Neural progenitor cell (in vitro differentiated cells): ENCODE results near the gene CIITA. TPM values are rescaled to one million over a fixed set of nuclear protein-coding genes. Genes with fewer than 3 reads are reported as not detected.

Source experiments
- DNase-seq: peaks from one replicate; pipeline ENCODE4 v3.0.0-alpha.2; 2016; ENCODE audit warnings: low spot score
- H2AFZ ChIP-seq: fragments of 200-600 bp; sonication (generic); replicated peaks from 2 replicates; pipeline ENCODE4 v1.6.1; 2016; ENCODE audit warnings: antibody characterized with exemption
- H3F3A ChIP-seq: fragments of 200-600 bp; sonication (generic); 2 replicates; pipeline ENCODE4 v1.6.1; 2016; ENCODE audit warnings: antibody characterized with exemption, low read depth
- H3K27ac ChIP-seq: fragments of 200-600 bp; sonication (generic); 2 replicates; pipeline ENCODE4 v1.5.1; 2016; ENCODE audit warnings: mild to moderate bottlenecking
- H3K27me3 ChIP-seq: fragments of 200-600 bp; sonication (generic); 2 replicates; pipeline ENCODE4 v1.6.1; 2016; ENCODE audit warnings: mild to moderate bottlenecking, moderate library complexity
- H3K36me3 ChIP-seq: fragments of 200-600 bp; sonication (generic); 2 replicates; pipeline ENCODE4 v1.5.1; 2016
- H3K4me1 ChIP-seq: fragments of 200-600 bp; sonication (generic); 2 replicates; pipeline ENCODE4 v1.6.1; 2016; ENCODE audit warnings: mixed run types
- H3K4me2 ChIP-seq: fragments of 200-600 bp; sonication (generic); 2 replicates; pipeline ENCODE4 v1.6.1; 2016
- H3K4me3 ChIP-seq: fragments of 200-600 bp; sonication (generic); 2 replicates; pipeline ENCODE4 v1.5.1; 2016
- H3K79me2 ChIP-seq: fragments of 200-600 bp; sonication (generic); 2 replicates; pipeline ENCODE4 v1.6.1; 2016; ENCODE audit warnings: low read depth
- H3K9ac ChIP-seq: fragments of 200-600 bp; sonication (generic); 2 replicates; pipeline ENCODE4 v1.6.1; 2016
- H3K9me3 ChIP-seq: fragments of 200-600 bp; sonication (generic); 2 replicates; pipeline ENCODE4 v1.5.1; 2016; ENCODE audit warnings: low read depth
- H4K20me1 ChIP-seq: fragments of 200-600 bp; sonication (generic); 2 replicates; pipeline ENCODE4 v1.6.1; 2016; ENCODE audit warnings: low read depth
- H3K27ac Mint-ChIP-seq: 3 replicates; pipeline ENCODE4 v1.8.0; 2021; ENCODE audit warnings: mixed read lengths
- H3K27me3 Mint-ChIP-seq: 2 replicates; pipeline ENCODE4 v1.8.0; 2022; ENCODE audit warnings: low read depth, mild to moderate bottlenecking, inconsistent platforms, moderate library complexity, mixed read lengths; ENCODE audit not compliant: insufficient read depth
- H3K36me3 Mint-ChIP-seq: 3 replicates; pipeline ENCODE4 v1.8.0; 2021; ENCODE audit warnings: mixed read lengths
- H3K4me1 Mint-ChIP-seq: 3 replicates; pipeline ENCODE4 v1.8.0; 2021; ENCODE audit warnings: mixed read lengths
- H3K4me3 Mint-ChIP-seq: 3 replicates; pipeline ENCODE4 v1.8.0; 2021; ENCODE audit warnings: mild to moderate bottlenecking, moderate library complexity, mixed read lengths
- H3K9me3 Mint-ChIP-seq: 3 replicates; pipeline ENCODE4 v1.8.0; 2020; ENCODE audit warnings: mixed read lengths
- CTCF ChIP-seq: fragments of 200-600 bp; sonication (generic); IDR thresholded peaks from 2 replicates; pipeline ENCODE4 v1.5.1; 2017; ENCODE audit warnings: antibody characterized with exemption, mild to moderate bottlenecking
- EZH2 ChIP-seq: fragments of 200-600 bp; sonication (generic); IDR thresholded peaks from 2 replicates; pipeline ENCODE4 v1.6.1; 2017; ENCODE audit warnings: antibody characterized with exemption, mild to moderate bottlenecking, moderate library complexity
- EZH2phosphoT487 ChIP-seq: fragments of 200-600 bp; sonication (generic); IDR thresholded peaks from 2 replicates; pipeline ENCODE4 v1.6.1; 2017; ENCODE audit warnings: antibody characterized with exemption
- total RNA-seq: library from RNA; depleted of rRNA; stranded (reverse); fragments of >200 nt; gene quantifications from 2 replicates; pipeline ENCODE4 v1.2.3, GENCODE V29; 2015; ENCODE audit warnings: low replicate concordance

Gene CIITA
- total RNA-seq, 1 donor from 2014 or later, result not detected

DNA sequence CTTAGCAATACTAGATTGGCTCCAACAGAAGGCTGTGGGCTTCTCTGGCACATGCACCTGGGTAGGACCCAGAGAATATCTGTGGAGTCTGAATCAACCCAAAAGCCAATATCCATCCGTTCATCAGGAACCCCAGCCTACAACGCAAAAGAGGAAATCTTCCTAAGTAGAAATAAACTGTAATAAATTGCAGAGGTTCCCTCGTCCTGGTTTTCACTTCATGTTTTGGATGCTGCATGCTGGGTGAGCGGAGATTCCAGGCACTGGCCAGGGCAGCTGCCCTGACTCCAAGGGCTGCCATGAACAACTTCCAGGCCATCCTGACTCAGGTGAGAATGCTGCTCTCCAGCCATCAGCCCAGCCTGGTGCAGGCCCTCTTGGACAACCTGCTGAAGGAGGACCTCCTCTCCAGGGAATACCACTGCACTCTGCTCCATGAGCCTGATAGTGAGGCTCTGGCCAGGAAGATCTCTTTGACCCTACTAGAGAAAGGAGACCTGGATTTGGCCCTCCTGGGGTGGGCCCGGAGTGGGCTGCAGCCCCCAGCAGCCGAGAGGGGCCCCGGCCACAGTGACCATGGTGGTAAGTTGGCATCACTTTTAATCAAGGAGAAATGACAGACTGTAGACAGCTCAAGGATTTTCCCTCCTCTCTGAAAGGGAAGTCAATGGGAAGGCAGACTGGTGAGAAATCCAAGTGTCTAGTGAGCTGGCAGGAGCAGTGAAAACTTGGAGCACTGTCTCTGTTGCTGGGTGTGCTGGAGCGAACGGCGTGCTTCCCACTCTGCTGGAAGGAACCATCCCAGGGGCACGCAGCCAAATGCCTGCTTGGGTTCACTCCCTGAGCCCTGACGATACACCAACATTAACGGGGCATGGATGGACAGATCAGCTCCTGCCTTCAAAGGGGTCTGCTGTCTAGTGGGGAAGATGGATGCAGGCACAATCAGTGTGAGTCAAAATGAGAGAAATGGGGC is 10.7 kb upstream of the CIITA start:
- peaks cover 4% of the 10 kb centered on the region for H3K27me3 Mint-ChIP-seq
- Histone ChIP-seq H3K27ac (no peak overlapping the region), H3K27me3 (peaks cover 6% of the 10 kb centered on the region), H3K79me2 (no peaks in the 10 kb centered on the region), H3K4me2 (no peak overlapping the region), H3K4me1 (no peaks in the 10 kb centered on the region), H2AFZ (no peak overlapping the region), H3K9me3 (no peaks in the 10 kb centered on the region), H3K9ac (no peak overlapping the region), H3K4me3 (no peak overlapping the region), H4K20me1 (no peaks in the 10 kb centered on the region), H3F3A (no peaks in the 10 kb centered on the region), H3K36me3 (no peaks in the 10 kb centered on the region)
- H3K4me3 Mint-ChIP-seq, result no peak overlapping the region
- DNase-seq, result no peak
- no peak for TF ChIP-seq EZH2
- no peak for TF ChIP-seq CTCF
- no peak for TF ChIP-seq EZH2phosphoT487
- no peaks in the 10 kb centered on the region for H3K9me3 Mint-ChIP-seq
- no peak overlapping the region for H3K27ac Mint-ChIP-seq
- H3K4me1 Mint-ChIP-seq, result no peaks in the 10 kb centered on the region
- no peaks in the 10 kb centered on the region for H3K36me3 Mint-ChIP-seq

DNA sequence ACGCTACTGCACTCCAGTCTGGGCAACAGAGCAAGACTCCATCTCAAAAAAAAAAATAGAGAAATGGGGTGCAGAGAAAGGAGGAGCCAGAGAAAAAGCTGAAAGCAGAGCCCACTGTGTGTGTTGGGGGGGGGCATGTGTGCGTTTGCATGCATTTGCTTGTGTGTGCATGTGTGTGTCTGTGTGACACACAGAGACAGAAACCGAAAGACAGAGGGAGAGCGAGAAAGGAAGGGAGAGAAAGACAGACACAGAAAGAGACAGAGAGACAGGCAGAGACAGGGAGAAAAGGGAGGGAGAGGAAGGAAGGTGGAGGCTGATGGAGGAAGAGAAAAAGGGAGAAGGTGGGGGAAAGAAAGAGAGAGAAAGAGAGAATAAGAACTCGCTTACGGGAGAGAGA is 9.8 kb upstream of the CIITA start:
- H3K4me1 Mint-ChIP-seq, result no peaks in the 10 kb centered on the region
- Histone ChIP-seq H3K27ac (no peak overlapping the region), H3K4me1 (no peaks in the 10 kb centered on the region), H3K4me2 (no peak overlapping the region), H3F3A (no peaks in the 10 kb centered on the region), H3K4me3 (no peak overlapping the region), H4K20me1 (no peaks in the 10 kb centered on the region), H3K79me2 (no peaks in the 10 kb centered on the region), H3K9me3 (no peaks in the 10 kb centered on the region), H3K9ac (no peak overlapping the region), H3K27me3 (no peaks in the 10 kb centered on the region), H3K36me3 (no peaks in the 10 kb centered on the region), H2AFZ (no peak overlapping the region)
- peaks cover 4% of the 10 kb centered on the region for H3K27me3 Mint-ChIP-seq
- no peaks in the 10 kb centered on the region for H3K9me3 Mint-ChIP-seq
- no peak overlapping the region for H3K27ac Mint-ChIP-seq
- no peaks in the 10 kb centered on the region for H3K36me3 Mint-ChIP-seq
- DNase-seq, result no peak
- H3K4me3 Mint-ChIP-seq, result no peak overlapping the region
- no peak for TF ChIP-seq EZH2phosphoT487
- TF ChIP-seq EZH2, result no peak
- no peak for TF ChIP-seq CTCF

- Mint-ChIP-seq H3K36me3 (no peaks in the 10 kb centered on the region), H3K9me3 (no peaks in the 10 kb centered on the region), H3K27me3 (peaks cover 4% of the 10 kb centered on the region), H3K27ac (no peak overlapping the region), H3K4me3 (no peak overlapping the region), H3K4me1 (no peaks in the 10 kb centered on the region)
- H3K4me1 ChIP-seq, result no peaks in the 10 kb centered on the region
- H3K27ac ChIP-seq, result no peak overlapping the region
- no peak overlapping the region for H2AFZ ChIP-seq
- H3F3A ChIP-seq, result no peaks in the 10 kb centered on the region
- peaks cover 6% of the 10 kb centered on the region for H3K27me3 ChIP-seq
- no peak overlapping the region for H3K9ac ChIP-seq
- H3K4me3 ChIP-seq, result no peak overlapping the region
- no peaks in the 10 kb centered on the region for H3K36me3 ChIP-seq
- H3K79me2 ChIP-seq, result no peaks in the 10 kb centered on the region
- no peak overlapping the region for H3K4me2 ChIP-seq
- TF ChIP-seq CTCF, result no peak
- TF ChIP-seq EZH2phosphoT487, result no peak
- no peak for TF ChIP-seq EZH2
- no peaks in the 10 kb centered on the region for H3K9me3 ChIP-seq
- no peaks in the 10 kb centered on the region for H4K20me1 ChIP-seq
- no peak for DNase-seq
These were observed 8.9 kb upstream of the CIITA start for GRCh38 chr16:10868104-10868595.
